Bronchial epithelial cell (primary cell): Measurements from ENCODE around the gene ELMO1. TPM values are rescaled to one million over a fixed set of nuclear protein-coding genes. Genes with fewer than 3 reads are reported as not detected.

Experiments
- DNase-seq: peaks from one replicate; pipeline ENCODE4 v3.0.0-alpha.2; 2010; ENCODE audit warnings: low read depth
- FAIRE-seq: peaks from 2 replicates; lab custom pipeline; 2011; peaks lifted over from hg19 to GRCh38; lab: Jason Lieb, UNC
- H3K27me3 ChIP-seq: 2 replicates; pipeline ENCODE4 v1.5.1; 2011; ENCODE audit warnings: low read length; ENCODE audit not compliant: control insufficient read depth, insufficient read depth
- H3K36me3 ChIP-seq: 2 replicates; pipeline ENCODE4 v1.5.1; 2011; ENCODE audit warnings: low read length; ENCODE audit not compliant: control insufficient read depth, insufficient read depth
- H3K4me3 ChIP-seq: 2 replicates; pipeline ENCODE4 v1.5.1; 2011; ENCODE audit warnings: mild to moderate bottlenecking, low read depth, low read length, control low read depth
- CTCF ChIP-seq: IDR thresholded peaks from 2 replicates; pipeline ENCODE4 v1.5.1; 2011; ENCODE audit warnings: mild to moderate bottlenecking, moderate library complexity, low read length, control low read depth, inconsistent platforms; ENCODE audit not compliant: insufficient read depth, severe bottlenecking
- total RNA-seq: library from RNA; depleted of rRNA; stranded (reverse); fragments of >200 nt; gene quantifications from 2 replicates; pipeline ENCODE4 v1.2.1, GENCODE V29; 2014

Gene ELMO1
- total RNA-seq, 1 donor from 2014 or later, result under 0.01 TPM

- Histone ChIP-seq H3K27me3 (no peaks in the 10 kb centered on the region), H3K4me3 (no peak overlapping the region), H3K36me3 (no peaks in the 10 kb centered on the region)
- DNase-seq (peak; percentile 51), FAIRE-seq (no peak)
- no peak for TF ChIP-seq CTCF
These were observed 31.7 kb upstream of the ELMO1 start for GRCh38 chr7:37480041-37481031.

- Histone ChIP-seq H3K4me3 (no peak overlapping the region), H3K36me3 (no peaks in the 10 kb centered on the region), H3K27me3 (no peaks in the 10 kb centered on the region)
- FAIRE-seq, result no peak
- no peak for DNase-seq
- no peak for TF ChIP-seq CTCF
These were observed 28.3 kb upstream of the ELMO1 start for GRCh38 chr7:37476881-37477450.

GRCh38 chr7:37476428-37476827 is 27.8 kb upstream of the ELMO1 start:
- Histone ChIP-seq H3K4me3 (no peak overlapping the region), H3K27me3 (no peaks in the 10 kb centered on the region), H3K36me3 (no peaks in the 10 kb centered on the region)
- TF ChIP-seq CTCF, result no peak
- FAIRE-seq (no peak), DNase-seq (no peak)

- no peaks in the 10 kb centered on the region for H3K36me3 ChIP-seq
- H3K4me3 ChIP-seq, result no peak overlapping the region
- DNase-seq (no peak), FAIRE-seq (no peak)
- TF ChIP-seq CTCF, result no peak
- no peaks in the 10 kb centered on the region for H3K27me3 ChIP-seq
These were observed 27.0 kb upstream of the ELMO1 start for GRCh38 chr7:37475646-37476045.

- DNase-seq (no peak), FAIRE-seq (no peak)
- Histone ChIP-seq H3K36me3 (no peaks in the 10 kb centered on the region), H3K4me3 (no peak overlapping the region), H3K27me3 (no peaks in the 10 kb centered on the region)
- TF ChIP-seq CTCF, result no peak
These were observed 23.0 kb upstream of the ELMO1 start for GRCh38 chr7:37471619-37472018.
